Peyer's patch (tissue), 4 donors: ENCODE results near the gene DCHS2. TPM values are rescaled to one million over a fixed set of nuclear protein-coding genes. Genes with fewer than 3 reads are reported as not detected.

Experiments
- DNase-seq, 3 donors: peaks; one replicate each; pipeline ENCODE4 v3.0.0-alpha.2; 2017 to 2019
- H3K27ac ChIP-seq, 4 donors: fragments of 200-600 bp; sonication (generic); one replicate each; pipeline ENCODE4 v1.5.1; 2016 to 2019
- H3K27me3 ChIP-seq, 2 donors: fragments of 200-600 bp; sonication (generic); one replicate each; pipeline ENCODE4 v1.5.1; 2019
- H3K36me3 ChIP-seq, 3 donors: fragments of 200-600 bp; sonication (generic); one replicate each; pipeline ENCODE4 v1.5.1; 2016 to 2019
- H3K4me1 ChIP-seq, 4 donors: fragments of 200-600 bp; sonication (generic); one replicate each; pipeline ENCODE4 v1.5.1; 2016 to 2019
- H3K4me3 ChIP-seq, 4 donors: fragments of 200-600 bp; sonication (generic); 1 replicate in 3 of 4; 2 replicates in 1 of 4; pipeline ENCODE4 v1.5.1; 2016 to 2019; ENCODE audit warnings: mild to moderate bottlenecking in 1 of 4
- H3K9me3 ChIP-seq, 4 donors: fragments of 200-600 bp; sonication (generic); one replicate each; pipeline ENCODE4 v1.5.1; 2016 to 2019; ENCODE audit warnings: mild to moderate bottlenecking in 1 of 4
- CTCF ChIP-seq, 6 experiments: fragments of 450-650 bp in 4 of 6; fragments of 200-600 bp in 2 of 6; sonication (generic) in 1 of 6; IDR thresholded peaks; one replicate each; pipeline ENCODE4 v1.5.1; 2017 to 2019; ENCODE audit warnings: antibody characterized with exemption in 6 of 6, mild to moderate bottlenecking in 3 of 6, moderate library complexity in 1 of 6
- POLR2A ChIP-seq, 2 donors: fragments of 450-650 bp; IDR thresholded peaks; one replicate each; pipeline ENCODE4 v1.5.1; 2017; ENCODE audit warnings: antibody characterized with exemption in 2 of 2, mild to moderate bottlenecking in 2 of 2, moderate library complexity in 2 of 2
- total RNA-seq, 4 donors: library from RNA; depleted of rRNA; stranded (reverse); fragments of >200 nt; gene quantifications; one replicate each; pipeline ENCODE4 v1.1.0, GENCODE V29; 2016

DCHS2 gene
- total RNA-seq, 4 donors from 2014 or later = 0.28 to 0.88 (median 0.67) TPM; not detected in 1

DNA sequence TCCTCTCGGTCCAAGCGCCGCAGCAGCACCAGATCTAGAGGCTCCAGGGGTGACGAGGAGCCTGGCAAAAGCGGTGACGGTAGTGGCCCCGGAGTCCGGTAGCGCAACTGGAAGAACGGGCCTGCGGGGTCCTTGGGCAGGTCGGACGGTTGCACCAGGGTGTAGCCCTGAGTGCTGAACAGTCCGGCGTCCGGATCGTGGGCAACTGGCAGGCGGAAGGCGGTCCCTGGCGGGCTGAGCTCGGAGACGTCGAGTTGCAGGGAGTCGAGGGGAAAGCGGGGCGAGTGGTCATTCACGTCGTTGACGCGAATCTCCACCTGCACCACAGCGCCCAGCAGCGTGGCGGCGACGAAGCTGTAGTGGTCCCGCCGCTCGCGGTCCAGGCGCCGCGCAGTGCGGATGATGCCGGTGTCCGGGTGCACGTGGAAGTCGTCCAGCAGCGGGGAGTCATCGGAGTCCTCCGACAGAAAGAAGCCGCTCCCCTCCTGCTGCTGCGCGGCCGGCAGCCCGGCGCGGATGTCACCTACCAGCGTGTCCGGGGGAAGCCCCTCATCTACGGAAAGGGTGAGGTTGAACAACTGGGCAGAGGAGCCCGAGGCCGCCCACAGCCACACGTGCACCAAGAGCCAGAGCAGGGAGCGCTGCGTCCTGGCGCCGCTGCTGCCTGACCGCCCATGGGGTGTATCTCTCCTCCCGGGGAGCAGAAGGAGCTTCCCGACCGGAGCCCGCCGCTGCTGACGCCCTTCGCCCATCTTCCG lies 837 bp downstream of the DCHS2 start:
- Histone ChIP-seq H3K27me3 (peaks cover 0 to 18% of the 10 kb centered on the region in 2 donors), H3K27ac (no peak overlapping the region), H3K9me3 (no peaks in the 10 kb centered on the region), H3K4me3 (peak overlapping the region; percentile 22 to 44 (median 29)), H3K4me1 (peaks cover 0 to 20% (median 5%) of the 10 kb centered on the region in 4 donors), H3K36me3 (no peaks in the 10 kb centered on the region)
- DNase-seq = peak in 1 of 3 donors; percentile 52
- TF ChIP-seq CTCF (IDR thresholded peaks at IDR 0.05) = no peak
- no peak for TF ChIP-seq POLR2A (IDR thresholded peaks at IDR 0.05)

GRCh38 chr4:154490234-154490582 lies 1.4 kb downstream of the DCHS2 start:
- Histone ChIP-seq H3K9me3 (no peaks in the 10 kb centered on the region), H3K36me3 (no peaks in the 10 kb centered on the region), H3K4me1 (peaks cover 0 to 20% (median 5%) of the 10 kb centered on the region in 4 donors), H3K27ac (no peak overlapping the region), H3K4me3 (peak overlapping the region in 2 of 4 donors; percentile 31 to 44), H3K27me3 (peaks cover 0 to 18% of the 10 kb centered on the region in 2 donors)
- no peak for DNase-seq
- TF ChIP-seq POLR2A (IDR thresholded peaks at IDR 0.05) (no peak), CTCF (IDR thresholded peaks at IDR 0.05) (no peak)

- no peak overlapping the region for H3K27ac ChIP-seq
- no peaks in the 10 kb centered on the region for H3K9me3 ChIP-seq
- no peaks in the 10 kb centered on the region for H3K36me3 ChIP-seq
- TF ChIP-seq CTCF (IDR thresholded peaks at IDR 0.05) (no peak), POLR2A (IDR thresholded peaks at IDR 0.05) (no peak)
- H3K27me3 ChIP-seq = peaks cover 0 to 18% of the 10 kb centered on the region in 2 donors
- H3K4me3 ChIP-seq = peak overlapping the region in 1 of 4 donors; percentile 31
- no peak for DNase-seq
- H3K4me1 ChIP-seq = peaks cover 0 to 20% (median 5%) of the 10 kb centered on the region in 4 donors
Observed at GRCh38 chr4:154489558-154490233, 1.9 kb downstream of the DCHS2 start.

DNA sequence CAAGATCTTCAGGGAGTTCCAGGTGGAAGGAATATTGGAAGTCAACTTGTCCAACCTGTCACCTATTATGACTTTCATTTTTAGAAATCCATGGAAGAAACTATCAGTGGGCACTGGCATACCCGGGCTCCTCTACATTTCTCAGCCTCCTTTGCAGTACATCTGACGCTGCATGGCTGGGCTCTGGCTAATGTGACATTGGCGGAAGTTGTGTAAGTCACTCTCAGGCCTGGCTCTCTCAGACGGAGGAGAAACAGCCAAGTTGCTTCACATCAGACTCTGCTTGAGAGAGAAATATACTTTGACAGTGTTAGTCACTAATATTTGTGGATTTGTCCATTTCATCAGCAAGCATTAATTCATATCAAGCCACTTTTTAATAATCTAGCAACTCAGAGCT lies 4.5 kb downstream of the DCHS2 start:
- DNase-seq = no peak
- H3K4me1 ChIP-seq = peaks cover 0 to 15% (median 5%) of the 10 kb centered on the region in 4 donors
- H3K27ac ChIP-seq = no peak overlapping the region
- no peaks in the 10 kb centered on the region for H3K36me3 ChIP-seq
- no peak for TF ChIP-seq CTCF (IDR thresholded peaks at IDR 0.05)
- TF ChIP-seq POLR2A (IDR thresholded peaks at IDR 0.05) = no peak
- H3K27me3 ChIP-seq = peaks cover 0 to 18% of the 10 kb centered on the region in 2 donors
- H3K4me3 ChIP-seq = no peak overlapping the region
- H3K9me3 ChIP-seq = no peaks in the 10 kb centered on the region

DNA sequence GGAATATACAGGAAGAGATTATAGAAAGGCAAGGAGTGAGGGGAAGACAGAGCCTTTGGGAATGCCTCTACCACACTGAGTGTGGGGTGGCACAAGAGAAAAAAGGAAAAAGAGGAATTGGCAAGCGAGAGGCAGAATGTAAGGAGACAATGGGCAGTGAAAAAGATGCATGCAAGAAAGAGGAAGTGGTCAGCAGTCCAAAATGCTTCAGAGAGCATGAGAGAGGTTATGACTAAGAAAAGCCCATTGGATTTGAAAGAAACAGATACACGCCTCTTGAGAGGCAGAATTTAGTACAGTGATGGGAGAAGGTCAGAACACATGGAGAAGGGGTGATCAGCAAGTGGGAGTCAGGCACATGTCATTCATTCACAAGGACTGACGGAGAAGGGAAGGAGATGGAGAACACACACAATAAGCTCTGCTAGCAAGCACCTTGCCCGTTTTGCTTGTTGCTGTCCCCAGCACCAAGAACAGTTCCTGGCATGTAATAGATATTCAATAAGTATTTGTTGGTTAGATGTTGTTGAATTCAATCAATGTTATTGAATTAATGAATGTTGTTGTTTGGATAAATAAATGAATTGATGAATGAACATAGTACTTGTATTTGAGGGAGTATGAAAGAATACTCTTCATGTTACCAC lies 6.3 kb downstream of the DCHS2 start:
- no peak overlapping the region for H3K27ac ChIP-seq
- H3K27me3 ChIP-seq = peaks cover 0 to 8% of the 10 kb centered on the region in 2 donors
- H3K36me3 ChIP-seq = no peaks in the 10 kb centered on the region
- TF ChIP-seq CTCF (IDR thresholded peaks at IDR 0.05) = no peak
- no peak for TF ChIP-seq POLR2A (IDR thresholded peaks at IDR 0.05)
- H3K4me1 ChIP-seq = peaks cover 0 to 3% (median 0%) of the 10 kb centered on the region in 4 donors
- no peaks in the 10 kb centered on the region for H3K9me3 ChIP-seq
- H3K4me3 ChIP-seq = no peak overlapping the region
- no peak for DNase-seq
